ENCODE data around the gene PBRM1. TPM values are rescaled to one million over a fixed set of nuclear protein-coding genes. Genes with fewer than 3 reads are reported as not detected.

The PBRM1 gene
- total and polyA plus RNA-seq, 2 donors (not counting 3 experiments of a cell fraction or from before 2014, with no cell fraction given): 26.7 to 87.1 TPM

- H3K9me1 ChIP-seq (replicated peaks; ENCODE audit: control insufficient read depth, extremely low read depth, insufficient read depth, low read length): no peaks in the 10 kb centered on the region
- BruUV-seq (replicated peaks): no TSS peak
- H3K9me3 ChIP-seq (replicated peaks; ENCODE audit: control insufficient read depth, insufficient read depth, low read length): no peaks in the 10 kb centered on the region
- dilution Hi-C loops (cut with MboI; ENCODE audit: extremely low pct_ligation_motif_present, low sequenced_read_pairs): no loop called here
- H2AFZ ChIP-seq (ENCODE audit: low read depth, low read length): no peak overlapping the region
- intact Hi-C loops (cut with micrococcal nuclease): no loop called here
- no peak for TF ChIP-seq POLR2A (IDR thresholded peaks at IDR 0.05; ENCODE audit: low read depth, low read length)
- TF ChIP-seq MYC (IDR thresholded peaks at IDR 0.05; ENCODE audit: low read depth, low read length): no peak
- TF ChIP-seq FOS (IDR thresholded peaks at IDR 0.05; ENCODE audit: borderline replicate concordance, insufficient read depth, low read length): no peak
- TF ChIP-seq EZH2 (IDR thresholded peaks at IDR 0.05; ENCODE audit: borderline replicate concordance, low read depth, low read length, severe bottlenecking): no peak
- TF ChIP-seq CTCF (IDR thresholded peaks at IDR 0.05; ENCODE audit: extremely low read depth in 1 of 2, insufficient read depth in 1 of 2, low read depth in 1 of 2, low read length in 2 of 2): no peak
- TF ChIP-seq JUN (IDR thresholded peaks at IDR 0.05; ENCODE audit: borderline replicate concordance, insufficient read depth, insufficient read length, low read depth): no peak
- no peak for TF ChIP-seq MAX (IDR thresholded peaks at IDR 0.05; ENCODE audit: insufficient read depth, insufficient read length)
- no peak for TF ChIP-seq GATA2 (IDR thresholded peaks at IDR 0.05; ENCODE audit: insufficient read depth, insufficient read length, low read depth, low read length)
- TF ChIP-seq POLR2AphosphoS5 (IDR thresholded peaks at IDR 0.05; ENCODE audit: insufficient read depth, low read depth, low read length): no peak
- POLR2A ChIA-PET: no interaction called here
- H3K9ac ChIP-seq (replicated peaks; ENCODE audit: extremely low read depth, insufficient read depth, low read length): no peak overlapping the region
- H3K4me1 ChIP-seq (ENCODE audit: control insufficient read depth, extremely low read depth, insufficient read depth, low read length): no peaks in the 10 kb centered on the region
- no peak overlapping the region for H3K4me2 ChIP-seq (ENCODE audit: insufficient read depth, low read length)
- no peaks in the 10 kb centered on the region for H3K36me3 ChIP-seq (ENCODE audit: control insufficient read depth in 2 of 2, extremely low read depth in 1 of 2, insufficient read depth in 2 of 2, low read length in 2 of 2)
- DNase-seq (ENCODE audit: low read depth, low spot score) (no peak), FAIRE-seq (no peak)
- H4K20me1 ChIP-seq (replicated peaks; ENCODE audit: control insufficient read depth, extremely low read depth, insufficient read depth, low read length): no peaks in the 10 kb centered on the region
- H3K79me2 ChIP-seq (ENCODE audit: control insufficient read depth, insufficient read depth, low read length): no peaks in the 10 kb centered on the region
- H3K4me3 ChIP-seq (replicated peaks in 1 of 3; ENCODE audit: insufficient read depth in 1 of 3, low read depth in 1 of 3, low read length in 3 of 3): no peak overlapping the region
- H3K27me3 ChIP-seq (ENCODE audit: control insufficient read depth in 2 of 2, insufficient read depth in 2 of 2, low read length in 2 of 2): no peaks in the 10 kb centered on the region
- CTCF ChIA-PET: no interaction called here
- no peak overlapping the region for H3K27ac ChIP-seq (ENCODE audit: insufficient read depth, low read depth, low read length)
Observed at GRCh38 chr3:52724511-52724910, 38.8 kb upstream of the PBRM1 start.
